ENCODE measurements around the gene CLMN. TPM values are rescaled to one million over a fixed set of nuclear protein-coding genes. Genes with fewer than 3 reads are reported as not detected.

CLMN gene
- total and polyA plus RNA-seq, 2 of the 8 experiments (the other 6 are each of a cell fraction or from before 2014, with no cell fraction given): 1.6 to 8.2 TPM

GRCh38 chr14:95237958-95238340 lies 81.8 kb downstream of the CLMN start (continued):
- TF ChIP-seq GTF2F1 (IDR thresholded peaks at IDR 0.05; ENCODE audit: borderline replicate concordance, low read depth, low read length) (no peak), E2F6 (IDR thresholded peaks at IDR 0.05) (no peak), CBX8 (IDR thresholded peaks at IDR 0.05; ENCODE audit: borderline replicate concordance, low read depth, low read length) (no peak), BACH1 (IDR thresholded peaks at IDR 0.05; ENCODE audit: low read length) (no peak), RBBP5 (IDR thresholded peaks at IDR 0.05; ENCODE audit: borderline replicate concordance, low read depth, low read length) (no peak)

Measured in H1 (cell line).